ENCODE data around the gene DCT.

DNA sequence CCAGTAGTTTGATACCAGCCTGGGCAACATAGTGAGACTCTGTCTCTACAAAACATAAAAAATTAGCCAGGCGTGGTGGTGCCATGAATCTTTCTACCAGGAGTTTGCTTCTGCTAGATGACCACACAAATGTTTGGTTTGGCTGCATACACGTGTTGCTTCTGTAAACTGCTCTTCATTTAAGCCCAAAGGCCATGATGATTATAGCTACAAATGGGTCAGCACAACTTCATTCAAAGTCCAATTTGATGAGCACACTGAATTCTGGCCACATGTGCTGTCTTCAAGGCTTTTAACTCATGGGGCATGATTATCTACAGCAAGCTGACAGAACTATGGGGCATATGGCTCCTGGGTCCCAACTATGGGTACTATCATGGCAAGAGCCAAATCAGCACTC lies 46.3 kb upstream of the DCT start:
- TF ChIP-seq CTCF (IDR thresholded peaks at IDR 0.05; ENCODE audit: control extremely low read depth in 1 of 3, insufficient read depth in 1 of 3, low read depth in 1 of 3, low read length in 3 of 3) (no peak), NRF1 (IDR thresholded peaks at IDR 0.05; ENCODE audit: low read depth, low read length) (no peak), ATF2 (IDR thresholded peaks at IDR 0.05; ENCODE audit: low read length) (no peak), POLR2AphosphoS5 (IDR thresholded peaks at IDR 0.05; ENCODE audit: low read depth, low read length) (no peak), SRF (IDR thresholded peaks at IDR 0.05; ENCODE audit: low read depth, low read length) (no peak)

All from H1 (cell line).